Peyer's patch (tissue), 4 donors: ENCODE data around the gene MYL10.

Experiments used
- CTCF ChIP-seq, 6 experiments: fragments of 450-650 bp in 4 of 6; fragments of 200-600 bp in 2 of 6; sonication (generic) in 1 of 6; IDR thresholded peaks; one replicate each; pipeline ENCODE4 v1.5.1; 2017 to 2019; ENCODE audit warnings: antibody characterized with exemption in 6 of 6, mild to moderate bottlenecking in 3 of 6, moderate library complexity in 1 of 6
- POLR2A ChIP-seq, 2 donors: fragments of 450-650 bp; IDR thresholded peaks; one replicate each; pipeline ENCODE4 v1.5.1; 2017; ENCODE audit warnings: antibody characterized with exemption in 2 of 2, mild to moderate bottlenecking in 2 of 2, moderate library complexity in 2 of 2

GRCh38 chr7:101581891-101582290 lies 47.2 kb downstream of the MYL10 start:
- no peak for TF ChIP-seq CTCF (IDR thresholded peaks at IDR 0.05)
- no peak for TF ChIP-seq POLR2A (IDR thresholded peaks at IDR 0.05)
